DOHH2 (cell line): ENCODE data around the gene LMTK2.

Experiments
- CTCF ChIP-seq: fragments of 200-600 bp; sonication (generic); IDR thresholded peaks from one replicate; pipeline ENCODE4 v1.5.1; 2014; ENCODE audit warnings: antibody characterized with exemption, mild to moderate bottlenecking, low read depth, low read length; ENCODE audit not compliant: poor library complexity, severe bottlenecking
- EZH2phosphoT487 ChIP-seq: fragments of 200-600 bp; sonication (generic); IDR thresholded peaks from 2 replicates; pipeline ENCODE4 v1.6.1; 2017; ENCODE audit warnings: borderline replicate concordance, mild to moderate bottlenecking, antibody characterized with exemption, low read length, moderate library complexity, mixed read lengths

GRCh38 chr7:98142658-98143057, 36.0 kb downstream of the LMTK2 start:
- TF ChIP-seq CTCF (no peak), EZH2phosphoT487 (no peak)
